ENCODE measurements around the gene ERBB4.

ERBB4 gene

DNA sequence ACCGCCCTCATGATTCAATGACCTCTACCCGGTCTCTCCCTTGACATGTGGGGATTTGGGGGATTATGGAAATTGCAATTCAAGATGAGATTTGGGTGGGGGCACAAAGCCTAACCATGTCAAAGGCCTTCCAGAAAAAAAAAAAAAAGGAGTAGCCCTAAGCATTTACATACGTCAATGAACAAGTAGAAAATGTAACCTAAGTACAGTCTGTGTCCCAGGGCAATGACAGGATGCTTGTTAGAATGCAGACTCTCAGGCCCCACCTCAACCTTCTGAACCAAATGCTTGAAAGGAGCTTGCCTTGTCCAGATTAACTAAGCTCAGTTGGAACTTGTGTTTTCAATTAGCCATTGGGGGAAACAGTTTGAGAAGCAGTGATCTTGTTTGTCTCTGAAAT is 1180.1 kb downstream of the ERBB4 start:
- no peak for DNase-seq (ENCODE audit: low read depth in 3 of 3)

DNA sequence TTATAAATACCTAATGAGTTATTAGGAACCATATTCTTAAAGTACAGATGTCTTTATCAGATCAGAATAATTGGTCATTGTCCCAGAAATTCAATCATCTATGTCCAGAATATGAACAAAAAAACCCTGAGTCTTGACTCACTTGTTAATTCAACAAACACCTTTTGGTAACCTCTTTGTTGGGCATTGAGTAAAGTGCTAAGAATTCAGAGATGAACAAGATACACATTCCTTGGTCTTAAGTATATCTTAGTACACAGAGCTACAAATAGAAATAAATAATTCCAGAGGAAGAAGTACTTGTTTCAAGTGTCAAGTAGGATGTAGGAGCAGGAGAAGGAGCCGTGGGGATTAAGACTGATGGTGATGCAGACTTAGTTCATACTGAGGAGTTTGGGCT is 1184.1 kb downstream of the ERBB4 start:
- DNase-seq (ENCODE audit: low read depth in 3 of 3), result no peak

DNA sequence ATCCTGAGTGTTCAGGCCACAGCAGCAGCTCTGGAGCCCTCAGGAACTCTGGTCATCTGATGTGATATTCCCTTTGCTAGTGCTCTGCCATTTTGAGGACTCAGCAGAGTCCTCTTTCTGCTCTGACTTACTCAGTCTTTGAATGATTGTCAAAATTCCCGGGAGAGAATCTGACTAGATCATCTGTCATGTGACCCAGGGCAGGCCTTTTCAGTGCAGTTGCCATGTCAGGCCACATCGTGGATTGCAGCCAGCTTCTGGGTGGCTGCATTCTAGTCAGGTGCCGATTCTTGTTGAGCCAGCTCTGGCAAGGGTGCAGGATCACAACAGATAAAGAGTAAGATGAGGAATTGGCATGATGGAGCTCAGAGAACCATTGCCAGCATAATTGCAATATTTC is 1186.6 kb downstream of the ERBB4 start:
- DNase-seq (ENCODE audit: low read depth in 3 of 3), result no peak

DNA sequence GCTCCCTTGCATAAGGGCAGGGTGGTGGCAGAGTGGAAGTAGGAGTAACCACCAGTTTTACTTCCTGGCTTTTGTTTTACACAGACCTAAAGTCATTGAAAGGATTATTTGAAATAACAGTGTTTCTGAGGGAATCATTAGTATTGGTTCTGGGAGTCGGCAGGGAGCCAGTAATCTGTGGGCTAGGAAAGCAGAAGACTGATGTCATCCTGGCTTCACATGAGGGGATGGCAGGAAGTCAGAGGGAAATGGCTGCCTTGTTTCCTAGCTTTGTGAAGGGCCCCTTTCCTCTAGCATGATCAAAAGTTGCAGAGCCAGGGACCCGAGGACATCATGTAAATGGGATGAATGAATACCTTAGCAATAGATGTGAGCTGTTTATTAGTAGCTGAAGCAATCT is 1189.6 kb downstream of the ERBB4 start:
- no peak for DNase-seq (ENCODE audit: low read depth in 3 of 3)

DNA sequence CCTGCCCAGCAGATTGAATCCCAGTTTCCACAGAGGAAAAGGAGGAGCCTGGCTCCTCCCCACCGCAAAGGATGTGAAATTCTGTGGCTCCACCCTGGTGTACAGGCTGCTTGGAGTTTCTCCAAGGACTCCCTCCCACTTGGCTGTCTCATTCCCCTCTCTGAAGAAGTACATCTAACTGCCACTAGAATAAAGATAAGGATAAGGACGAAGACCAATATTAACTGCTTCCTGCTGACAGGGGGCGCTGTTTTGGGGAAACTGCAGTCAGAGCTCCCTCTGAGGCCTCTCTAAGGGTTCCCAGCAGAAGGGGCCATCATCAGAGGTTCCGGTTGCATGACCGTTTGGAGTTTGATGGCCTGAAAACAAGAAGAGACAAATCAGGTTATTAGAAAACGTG is 1191.3 kb downstream of the ERBB4 start:
- no peak for DNase-seq (ENCODE audit: low read depth in 3 of 3)

DNA sequence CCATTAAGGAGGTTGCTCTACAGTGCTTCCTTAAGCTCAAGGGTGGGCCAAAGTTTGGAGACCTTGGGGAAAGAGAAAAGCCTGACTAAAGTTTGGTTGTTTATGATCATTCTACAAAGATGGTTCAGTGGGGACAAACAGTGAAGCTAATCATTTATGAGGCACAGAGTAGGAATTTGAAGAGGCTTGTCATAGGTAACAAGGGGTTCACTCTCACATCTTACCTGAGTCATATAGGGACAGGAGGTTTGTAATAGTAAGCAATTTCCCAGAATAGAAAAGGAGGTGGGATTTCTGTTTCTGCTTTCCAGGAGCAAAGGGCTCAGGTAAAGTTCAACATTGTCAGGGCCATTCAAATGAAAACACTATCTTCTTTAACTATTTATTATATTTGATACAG is 1194.3 kb downstream of the ERBB4 start:
- no peak for DNase-seq (ENCODE audit: low read depth in 3 of 3)

DNA sequence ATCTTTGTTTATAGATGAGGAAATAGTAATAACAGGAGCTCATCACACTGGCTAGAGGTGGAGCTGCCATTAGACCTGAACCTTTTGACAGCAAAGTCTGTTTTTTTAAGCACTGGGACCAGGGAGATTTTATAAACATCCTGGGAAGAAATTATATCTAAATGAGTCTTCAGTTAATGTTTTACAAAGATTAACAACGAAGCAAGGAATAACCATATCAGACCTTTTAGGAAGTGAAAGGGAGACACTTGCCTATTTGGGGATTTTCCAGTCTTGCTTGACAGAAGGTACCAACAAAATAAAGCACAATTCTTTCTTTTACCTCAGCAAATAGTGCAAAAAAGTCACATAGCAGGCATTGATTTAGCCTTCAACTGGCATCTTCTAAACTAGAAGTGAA is 1205.2 kb downstream of the ERBB4 start:
- no peak for DNase-seq (ENCODE audit: low read depth in 3 of 3)

DNA sequence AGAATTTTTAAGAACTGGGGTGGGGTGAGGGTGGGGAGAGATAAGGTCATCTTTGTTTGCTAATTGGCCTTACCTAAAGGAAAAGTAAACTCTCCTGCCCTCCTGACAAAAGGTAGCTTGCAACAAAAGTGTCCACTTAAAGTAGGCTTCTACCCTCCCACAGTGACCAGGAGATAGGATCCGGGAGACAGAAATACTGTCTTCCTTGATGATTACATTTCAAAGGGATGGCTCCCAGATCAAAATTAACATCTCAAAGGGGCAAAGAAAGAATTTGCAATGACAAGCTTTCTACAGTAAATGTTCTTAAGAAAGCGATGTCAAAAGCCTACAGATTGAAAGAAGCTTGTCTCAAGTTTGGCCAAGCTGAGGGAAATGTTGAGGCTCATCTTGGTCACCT is 1206.9 kb downstream of the ERBB4 start:
- DNase-seq (ENCODE audit: low read depth in 3 of 3), result no peak

DNA sequence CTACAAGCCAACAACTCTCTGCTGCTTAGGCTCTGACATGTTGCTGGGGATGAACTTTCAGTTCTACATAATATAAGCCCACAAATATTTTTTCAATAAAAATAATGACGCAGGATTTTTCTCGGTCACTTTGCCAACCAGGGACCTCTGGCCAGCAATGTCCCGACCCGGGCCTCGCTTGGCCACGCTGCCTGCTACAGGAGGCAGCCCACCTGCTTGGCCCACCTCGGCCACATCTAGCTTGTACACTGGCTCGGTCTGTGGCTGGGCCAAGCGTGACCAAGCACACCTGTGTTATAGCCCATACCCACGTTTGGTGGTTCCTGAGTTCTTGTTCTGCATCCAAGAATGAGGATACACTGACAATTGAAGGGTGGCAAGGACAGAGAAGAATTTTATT is 1208.7 kb downstream of the ERBB4 start:
- DNase-seq (ENCODE audit: low read depth in 3 of 3), result no peak

DNA sequence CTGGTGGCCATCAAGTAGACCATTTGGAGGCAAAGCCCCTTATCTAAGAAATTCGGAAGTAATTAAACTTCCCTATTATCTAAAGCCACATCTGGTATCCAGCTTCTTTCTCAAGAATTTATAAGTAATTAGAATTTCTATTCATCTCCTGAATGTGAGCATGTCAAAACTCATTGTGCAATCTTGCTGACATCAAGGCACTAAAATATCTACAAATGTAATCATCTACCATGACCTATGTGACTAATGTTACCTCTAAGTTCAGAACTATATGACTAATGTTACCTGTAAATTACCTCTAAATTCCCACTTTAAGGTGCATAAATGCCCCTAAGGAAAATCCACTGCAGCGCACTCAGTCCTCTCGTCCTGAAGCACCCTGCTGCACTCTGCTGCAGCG is 1209.2 kb downstream of the ERBB4 start:
- DNase-seq (ENCODE audit: low read depth in 3 of 3), result no peak

DNA sequence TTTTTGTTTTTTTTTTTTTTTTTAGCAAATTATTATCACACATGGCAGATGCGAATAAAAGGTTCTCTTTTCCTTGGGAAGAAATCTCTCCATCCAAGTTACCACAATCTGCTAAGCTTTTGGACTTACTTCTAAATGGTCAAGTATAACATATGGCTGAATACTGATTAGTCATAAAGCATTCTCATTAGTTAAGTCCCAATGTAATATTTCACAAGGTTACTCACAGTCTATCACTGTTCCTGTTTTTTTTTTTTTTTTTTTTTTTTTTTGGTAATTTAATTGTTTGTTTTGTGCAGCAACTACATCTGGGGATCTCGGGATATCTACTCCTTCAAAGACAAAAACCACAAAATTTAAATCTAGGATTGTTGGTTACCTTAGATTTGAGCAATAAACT is 1210.5 kb downstream of the ERBB4 start:
- DNase-seq (ENCODE audit: low read depth in 3 of 3), result no peak

Data from stimulated activated CD4-positive, alpha-beta T cell treated with anti-CD3 and anti-CD28 coated beads, TNF-alpha, amount 100 ng/mL, for 4 hours (primary cell).